Measurements from ENCODE around the gene DTHD1.
A peak's percentile ranks its signal among the peaks of the same experiment; 100 is the strongest.

The DTHD1 gene

GRCh38 chr4:36281384-36282106, at the start of gene DTHD1:
TSS of gene DTHD1 (plus strand) at chr4:36281616. CDS start at chr4:36281759, 143 bp downstream.
- peak; percentile 76 for DNase-seq

- DNase-seq: no peak
Measured at GRCh38 chr4:36233567-36234266, 47.7 kb upstream of the DTHD1 start.

DNA sequence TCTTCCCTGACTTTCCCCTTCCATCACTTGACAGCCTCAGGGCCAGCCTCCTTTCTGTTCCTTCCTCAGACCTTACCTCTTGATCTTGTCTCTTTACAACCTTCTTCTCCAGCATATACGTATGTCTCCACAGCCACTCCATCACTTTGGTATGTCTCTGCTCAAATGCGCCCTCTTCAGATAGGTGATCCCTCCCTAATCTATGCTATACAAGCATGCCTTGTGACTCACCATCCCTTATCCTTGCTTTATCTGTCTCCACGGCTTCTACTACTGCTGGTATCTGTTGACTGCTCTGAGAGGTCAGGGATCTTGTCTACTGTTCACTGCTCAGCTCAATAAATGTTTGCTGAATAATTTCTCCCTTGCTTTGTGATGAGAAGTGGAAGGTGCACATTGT, 46.1 kb upstream of the DTHD1 start:
- DNase-seq: no peak

GRCh38 chr4:36236159-36236558, 45.3 kb upstream of the DTHD1 start:
- no peak for DNase-seq

- no peak for DNase-seq
Measured at GRCh38 chr4:36237366-36238313, 43.8 kb upstream of the DTHD1 start.

- DNase-seq: peak; percentile 71
Measured at GRCh38 chr4:36241771-36242170, 39.6 kb upstream of the DTHD1 start.

DNA sequence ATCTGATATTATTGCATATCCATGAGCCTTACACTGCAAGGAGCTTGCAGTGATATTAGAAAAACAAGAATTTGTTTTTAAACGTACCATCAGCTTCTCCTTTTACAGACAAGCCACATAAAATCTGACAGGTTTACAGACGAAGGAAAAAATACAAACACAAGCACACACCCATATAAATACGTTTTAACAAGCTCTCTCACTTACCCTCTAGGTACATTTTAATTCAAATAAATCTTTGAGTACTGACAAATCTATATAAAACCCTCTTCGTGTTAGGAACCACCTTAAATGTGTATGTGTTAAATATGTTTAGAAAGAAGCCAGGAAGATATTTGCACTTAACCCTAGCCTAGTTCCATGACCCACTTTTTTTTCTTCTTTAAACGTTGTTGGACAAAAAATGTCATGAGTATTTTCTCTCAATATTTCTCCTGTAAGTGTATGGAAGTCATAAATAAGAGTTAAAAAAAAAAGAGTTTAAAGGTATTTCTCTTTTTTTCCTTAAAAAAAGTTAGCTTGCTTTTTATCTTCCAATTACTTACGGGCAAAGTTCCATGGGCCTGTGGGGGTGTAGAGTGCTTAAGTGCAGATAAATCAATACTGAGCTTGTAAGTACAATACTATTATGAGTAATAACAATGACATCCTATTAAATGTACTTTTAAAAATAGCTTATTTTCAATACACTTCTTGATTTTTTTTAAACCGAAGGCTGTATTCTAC, 38.6 kb upstream of the DTHD1 start:
- no peak for DNase-seq

DNA sequence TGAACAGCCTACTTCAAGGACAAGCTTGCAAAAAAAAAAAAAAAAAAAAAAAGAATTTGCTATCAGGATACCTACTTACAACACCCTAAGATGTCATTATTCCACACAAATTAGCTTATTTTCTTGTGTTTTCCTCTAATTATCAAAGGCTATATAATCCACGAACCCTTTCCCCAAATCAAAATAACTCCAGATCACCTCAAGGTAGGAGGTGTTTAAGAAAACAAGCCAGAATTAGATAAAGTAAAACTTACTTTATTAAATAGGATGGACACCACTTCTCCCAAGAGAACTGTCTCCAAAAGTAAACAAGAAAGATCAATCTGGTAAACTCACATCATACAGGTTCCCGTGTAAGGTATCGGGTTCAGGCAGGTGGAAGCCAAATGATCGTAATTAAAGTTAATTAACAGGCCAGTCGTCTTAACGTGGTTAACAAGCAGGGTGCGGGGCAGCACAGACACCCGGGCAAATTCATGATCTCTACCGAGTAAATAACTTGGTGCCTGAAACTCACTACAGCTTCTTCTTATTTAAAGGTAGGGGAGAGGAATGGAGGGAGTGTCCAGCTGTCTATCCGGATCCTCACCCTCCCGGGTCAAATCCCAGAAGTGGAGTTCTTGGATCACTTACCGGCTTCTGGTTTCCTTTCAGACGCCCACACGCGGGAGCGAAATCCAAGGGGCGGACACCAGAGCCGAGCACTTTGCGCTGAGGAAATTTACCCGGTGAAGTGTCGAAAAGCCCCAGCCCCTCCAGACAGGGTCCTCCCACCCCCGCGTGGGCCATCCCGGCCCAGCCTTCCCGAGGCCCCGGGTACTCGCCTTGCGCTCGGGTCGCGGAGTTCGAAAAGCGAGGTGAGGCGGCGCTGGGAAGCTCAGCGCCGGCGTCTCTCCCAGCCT, 37.8 kb upstream of the DTHD1 start:
- DNase-seq: peak; percentile 54

- DNase-seq: peak; percentile 76
Measured at GRCh38 chr4:36244257-36245082, 36.9 kb upstream of the DTHD1 start, which contains the start of gene ARAP2. TSS of gene ARAP2 (minus strand) at chr4:36244514. CDS start at chr4:36229486, 15,028 bp downstream.

- peak; percentile 40 for DNase-seq
Measured at GRCh38 chr4:36249610-36250009, 31.8 kb upstream of the DTHD1 start.

GRCh38 chr4:36251983-36252382, 29.4 kb upstream of the DTHD1 start:
- DNase-seq: no peak

DNA sequence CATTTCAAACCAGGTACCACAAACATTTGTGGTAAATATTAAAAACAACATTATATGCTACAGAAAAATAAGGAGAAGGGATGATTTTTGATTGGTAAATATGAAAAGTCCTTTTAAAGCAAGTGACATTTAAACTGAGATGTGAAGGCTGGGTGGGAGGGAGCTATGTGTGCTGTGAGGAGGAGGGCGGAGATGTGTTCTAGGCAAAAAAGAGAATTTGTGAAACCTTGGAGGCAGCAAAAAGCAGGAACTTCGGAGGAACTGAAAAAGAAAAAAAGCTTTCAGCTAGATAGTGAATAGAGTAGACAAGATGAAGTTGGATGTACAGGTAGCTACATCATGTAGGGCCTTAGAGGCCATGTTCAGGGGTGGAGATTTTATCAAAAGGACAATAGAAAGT, 27.0 kb upstream of the DTHD1 start:
- no peak for DNase-seq

DNA sequence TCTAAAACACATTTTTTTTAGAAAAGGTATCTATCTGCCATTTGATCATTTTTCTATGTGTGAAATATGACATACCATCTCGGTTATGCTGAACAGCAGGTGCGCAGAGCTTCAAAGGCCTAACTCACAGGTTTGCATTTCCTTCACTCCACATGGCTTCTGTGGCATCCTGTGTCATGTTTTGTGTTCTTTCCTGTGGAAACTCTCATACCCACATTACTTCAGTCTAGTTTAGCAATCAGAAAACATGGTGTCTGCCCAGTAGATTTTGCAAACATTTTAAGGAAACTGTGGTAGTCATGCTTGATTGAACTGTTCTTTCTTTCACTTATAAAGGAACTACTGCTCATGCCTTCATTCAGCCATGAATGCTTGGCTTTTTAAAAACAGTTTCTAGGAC, 25.8 kb upstream of the DTHD1 start:
- DNase-seq: peak; percentile 79

DNA sequence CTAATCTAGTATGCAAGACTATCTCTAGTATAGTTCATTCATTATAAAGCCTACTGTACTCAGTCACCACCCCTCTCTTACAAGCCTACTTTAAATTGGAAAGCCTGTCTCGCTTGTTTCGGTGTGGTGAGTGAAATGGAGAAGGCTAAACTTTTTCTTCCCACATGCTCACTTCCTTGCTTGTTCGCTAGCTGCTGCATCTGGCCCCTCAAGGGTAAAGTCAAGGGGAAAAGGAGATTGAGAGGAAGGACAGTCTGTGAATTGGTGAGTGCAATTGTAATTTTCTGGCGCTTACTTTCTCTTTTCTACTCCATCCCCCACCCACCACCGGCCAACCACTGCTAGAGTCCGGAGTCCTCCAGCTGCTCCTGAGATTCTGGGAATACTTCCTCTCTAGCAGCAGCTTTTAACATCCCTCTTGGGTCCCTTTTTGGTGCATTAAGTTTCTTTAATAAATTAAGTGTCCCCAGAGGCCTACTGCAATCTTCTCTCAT, 25.0 kb upstream of the DTHD1 start:
- peak; percentile 71 for DNase-seq

- DNase-seq: no peak
Measured at GRCh38 chr4:36260731-36261130, 20.7 kb upstream of the DTHD1 start.

GRCh38 chr4:36264207-36264826, 17.1 kb upstream of the DTHD1 start:
- DNase-seq: no peak

DNA sequence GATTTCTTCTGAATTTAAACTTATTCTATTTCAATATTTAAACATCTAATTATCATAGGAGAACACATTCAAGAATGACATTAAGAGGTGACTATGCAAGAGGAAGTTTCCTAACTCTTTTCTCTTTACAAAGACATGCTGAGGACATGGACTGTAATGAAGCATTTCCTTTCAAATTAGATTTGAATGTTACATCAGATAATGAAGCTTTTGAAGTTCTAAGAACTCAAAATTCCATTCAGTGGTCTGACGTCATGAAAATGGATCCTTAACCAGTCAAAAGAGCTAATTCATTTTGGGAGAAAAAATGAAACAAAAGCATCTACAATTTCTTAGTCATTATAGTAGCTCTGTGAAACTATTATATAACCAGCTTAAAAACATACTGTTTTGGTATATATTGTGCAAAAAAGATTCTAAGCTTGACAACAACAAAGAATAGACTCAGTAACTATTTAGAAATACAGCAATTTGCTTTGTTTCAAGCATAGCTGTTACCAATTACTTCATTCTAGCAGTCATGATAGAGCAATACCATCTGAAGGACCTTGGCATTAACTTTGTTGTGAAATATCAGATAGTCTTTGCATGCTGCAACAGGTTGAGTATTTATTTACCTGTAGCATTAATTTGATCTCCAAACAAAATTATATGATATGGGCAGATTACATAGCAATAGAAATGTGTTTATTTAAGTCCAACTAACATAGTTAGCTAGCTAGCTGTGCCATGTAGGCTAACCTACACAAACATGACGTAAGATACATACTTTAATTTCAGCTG, 13.7 kb upstream of the DTHD1 start:
- no peak for DNase-seq

DNA sequence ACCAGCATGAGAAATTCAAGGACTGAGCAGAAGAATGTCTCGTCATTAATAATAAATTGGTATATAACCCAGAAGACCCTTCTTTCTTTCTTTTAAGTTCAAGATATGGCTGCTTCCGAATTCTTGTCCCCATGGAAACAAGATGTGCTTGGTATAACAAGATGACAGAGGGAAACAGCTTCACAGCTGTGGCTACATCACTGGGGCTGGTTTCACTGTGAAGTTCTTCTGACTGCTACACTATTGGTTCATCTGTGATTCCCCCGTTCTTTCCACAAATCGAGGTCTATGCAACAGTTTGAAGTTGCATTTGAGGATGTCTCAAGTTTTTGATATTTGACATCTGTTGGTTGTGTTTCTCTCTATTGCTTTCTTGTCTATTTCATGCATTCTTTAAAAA, 12.3 kb upstream of the DTHD1 start:
- DNase-seq: peak; percentile 35

All from activated CD4-positive, alpha-beta T cell treated with anti-CD3 and anti-CD28 coated beads, Interleukin-10, Interleukin-2, amounts not matched to agents 100 ng/mL and 50 ng/mL, durations not matched to agents 16 hours and 8 hours (primary cell).